Measurements from ENCODE around the gene LSAMP. TPM values are rescaled to one million over a fixed set of nuclear protein-coding genes. Genes with fewer than 3 reads are reported as not detected.

LSAMP gene
- total RNA-seq, 1 donor from 2014 or later, result 64.9 TPM

DNA sequence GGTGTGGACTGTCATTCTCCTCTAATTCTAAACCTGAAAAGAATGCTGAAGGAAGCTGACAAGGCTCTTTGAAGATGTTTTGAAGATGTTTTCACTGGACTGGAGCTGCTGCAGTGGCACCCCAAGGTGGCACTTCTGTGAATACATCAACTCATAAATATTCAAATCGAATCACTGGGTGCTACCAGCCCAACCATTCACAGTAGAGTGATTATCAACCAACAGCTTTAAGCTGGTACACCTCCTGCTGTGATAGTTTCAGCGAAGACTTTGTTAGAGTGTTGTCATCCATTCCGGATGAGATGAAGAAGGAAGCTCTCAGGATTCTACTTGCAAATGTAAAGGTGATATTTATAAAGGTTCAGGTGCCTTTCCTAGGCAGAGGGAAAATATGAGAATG is 106.6 kb downstream of the LSAMP start:
- Mint-ChIP-seq H3K9me3 (peaks cover 5% of the 10 kb centered on the region), H3K27me3 (peaks cover 22% of the 10 kb centered on the region), H3K4me1 (ENCODE audit: unreplicated experiment) (peaks cover 28% of the 10 kb centered on the region), H3K27ac (no peak overlapping the region), H3K4me3 (no peak overlapping the region), H3K36me3 (peaks cover 3% of the 10 kb centered on the region)
- TF ChIP-seq, protein P1, sequence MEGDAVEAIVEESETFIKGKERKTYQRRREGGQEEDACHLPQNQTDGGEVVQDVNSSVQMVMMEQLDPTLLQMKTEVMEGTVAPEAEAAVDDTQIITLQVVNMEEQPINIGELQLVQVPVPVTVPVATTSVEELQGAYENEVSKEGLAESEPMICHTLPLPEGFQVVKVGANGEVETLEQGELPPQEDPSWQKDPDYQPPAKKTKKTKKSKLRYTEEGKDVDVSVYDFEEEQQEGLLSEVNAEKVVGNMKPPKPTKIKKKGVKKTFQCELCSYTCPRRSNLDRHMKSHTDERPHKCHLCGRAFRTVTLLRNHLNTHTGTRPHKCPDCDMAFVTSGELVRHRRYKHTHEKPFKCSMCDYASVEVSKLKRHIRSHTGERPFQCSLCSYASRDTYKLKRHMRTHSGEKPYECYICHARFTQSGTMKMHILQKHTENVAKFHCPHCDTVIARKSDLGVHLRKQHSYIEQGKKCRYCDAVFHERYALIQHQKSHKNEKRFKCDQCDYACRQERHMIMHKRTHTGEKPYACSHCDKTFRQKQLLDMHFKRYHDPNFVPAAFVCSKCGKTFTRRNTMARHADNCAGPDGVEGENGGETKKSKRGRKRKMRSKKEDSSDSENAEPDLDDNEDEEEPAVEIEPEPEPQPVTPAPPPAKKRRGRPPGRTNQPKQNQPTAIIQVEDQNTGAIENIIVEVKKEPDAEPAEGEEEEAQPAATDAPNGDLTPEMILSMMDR (conservative IDR thresholded peaks at IDR 0.05), result no peak
- no peak for DNase-seq (ENCODE audit: extremely low spot score, unreplicated experiment)

DNA sequence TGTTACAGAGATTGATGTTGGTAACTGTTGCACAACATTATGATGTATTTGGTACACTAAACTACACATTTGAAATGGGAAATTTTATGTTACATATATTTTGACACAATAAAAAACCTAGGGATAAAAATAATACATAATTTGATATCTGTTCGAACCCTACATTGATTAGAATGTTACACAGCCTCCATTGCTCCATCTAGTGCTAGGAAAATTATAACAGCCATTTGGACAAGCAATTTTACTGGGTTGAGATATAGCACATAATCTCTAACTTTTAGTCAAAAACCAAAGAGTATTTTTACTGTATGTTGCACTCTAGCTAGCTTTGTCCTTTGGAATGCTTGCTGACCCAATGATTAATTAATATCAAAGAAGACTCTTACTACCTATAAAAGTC is 108.1 kb downstream of the LSAMP start:
- H3K4me3 Mint-ChIP-seq, result no peak overlapping the region
- H3K36me3 Mint-ChIP-seq, result peaks cover 3% of the 10 kb centered on the region
- DNase-seq (ENCODE audit: extremely low spot score, unreplicated experiment), result no peak
- H3K4me1 Mint-ChIP-seq (ENCODE audit: unreplicated experiment), result peaks cover 16% of the 10 kb centered on the region
- peaks cover 15% of the 10 kb centered on the region for H3K27me3 Mint-ChIP-seq
- H3K27ac Mint-ChIP-seq, result no peak overlapping the region
- peaks cover 5% of the 10 kb centered on the region for H3K9me3 Mint-ChIP-seq
- TF ChIP-seq, protein P1 (conservative IDR thresholded peaks at IDR 0.05), result no peak

DNA sequence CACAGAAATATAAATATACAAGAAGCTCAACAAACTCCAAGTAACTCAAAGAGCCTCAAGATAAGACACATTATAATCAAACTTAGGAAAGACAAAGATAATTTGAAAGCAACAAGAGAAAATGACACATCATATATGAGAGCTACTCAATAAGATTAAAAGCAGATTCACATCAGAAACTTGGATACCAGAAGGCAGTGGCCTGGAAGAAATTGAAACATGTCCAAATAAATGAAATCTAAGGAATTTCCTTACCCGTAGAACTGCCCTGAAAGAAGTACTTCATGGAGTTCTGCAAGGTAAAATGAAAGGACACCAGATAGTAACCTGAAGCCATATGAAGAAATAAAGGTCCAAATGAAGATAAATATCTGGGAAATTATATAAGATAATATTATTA is 113.9 kb downstream of the LSAMP start:
- no peak overlapping the region for H3K4me3 Mint-ChIP-seq
- H3K27me3 Mint-ChIP-seq, result peaks cover 3% of the 10 kb centered on the region
- no peak for DNase-seq (ENCODE audit: extremely low spot score, unreplicated experiment)
- H3K4me1 Mint-ChIP-seq (ENCODE audit: unreplicated experiment), result no peaks in the 10 kb centered on the region
- H3K9me3 Mint-ChIP-seq, result no peaks in the 10 kb centered on the region
- H3K36me3 Mint-ChIP-seq, result peaks cover 6% of the 10 kb centered on the region
- H3K27ac Mint-ChIP-seq, result no peak overlapping the region
- TF ChIP-seq, protein P1 (conservative IDR thresholded peaks at IDR 0.05), result no peak

DNA sequence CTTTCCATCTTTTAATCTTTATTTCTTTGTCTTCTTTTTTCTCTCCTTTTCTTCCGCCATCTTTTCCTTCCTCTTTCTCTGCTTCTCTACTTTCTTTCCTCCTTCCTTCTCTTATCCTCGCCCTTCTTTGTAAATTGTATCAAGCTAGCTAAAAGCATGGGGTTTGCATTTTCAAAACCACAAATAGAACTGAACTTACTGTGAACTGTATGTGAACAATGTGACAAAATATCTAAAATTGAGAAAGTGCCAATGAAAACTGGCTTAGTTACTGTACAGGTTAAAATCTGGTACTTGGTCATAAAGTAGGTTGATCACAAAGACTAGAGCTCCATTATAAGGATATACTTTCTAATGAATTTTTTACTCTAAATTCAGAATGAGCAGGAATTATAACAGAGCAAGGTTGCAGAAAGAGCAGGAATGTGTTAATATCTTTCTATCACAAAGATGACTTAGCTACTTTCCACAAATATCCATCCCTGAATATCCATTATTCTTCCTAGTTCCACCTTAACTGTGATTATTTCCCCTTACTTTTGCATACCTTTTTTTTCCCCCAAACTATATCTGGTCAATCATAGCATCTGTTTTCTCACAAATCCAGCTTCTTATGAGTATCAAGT is 122.4 kb downstream of the LSAMP start:
- H3K4me3 Mint-ChIP-seq, result no peak overlapping the region
- H3K4me1 Mint-ChIP-seq (ENCODE audit: unreplicated experiment), result peaks cover 14% of the 10 kb centered on the region
- H3K27me3 Mint-ChIP-seq, result peaks cover 3% of the 10 kb centered on the region
- TF ChIP-seq, protein P1 (conservative IDR thresholded peaks at IDR 0.05), result no peak
- H3K36me3 Mint-ChIP-seq, result no peaks in the 10 kb centered on the region
- H3K27ac Mint-ChIP-seq, result no peak overlapping the region
- DNase-seq (ENCODE audit: extremely low spot score, unreplicated experiment), result no peak
- H3K9me3 Mint-ChIP-seq, result no peaks in the 10 kb centered on the region

DNA sequence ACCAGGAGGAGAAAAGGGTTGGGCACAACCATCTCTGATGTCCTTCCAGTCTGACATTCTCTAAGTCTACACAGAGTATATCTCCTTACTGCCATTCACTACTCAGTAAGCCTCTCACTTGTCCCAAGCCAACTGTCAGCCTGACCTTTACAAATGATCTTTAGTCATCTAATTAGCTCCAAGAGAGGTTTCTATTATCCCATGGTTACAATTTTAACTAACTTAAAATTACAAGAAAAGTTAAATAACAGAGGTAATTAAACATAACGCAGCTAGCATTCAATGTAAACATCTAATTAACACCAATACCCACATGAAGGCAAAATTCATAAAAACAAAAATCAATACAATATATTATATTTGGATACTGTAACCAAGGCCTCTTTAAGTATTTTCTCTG is 126.9 kb downstream of the LSAMP start:
- TF ChIP-seq, protein P1 (conservative IDR thresholded peaks at IDR 0.05), result no peak
- DNase-seq (ENCODE audit: extremely low spot score, unreplicated experiment), result no peak
- peaks cover 3% of the 10 kb centered on the region for H3K9me3 Mint-ChIP-seq
- peaks cover 3% of the 10 kb centered on the region for H3K27me3 Mint-ChIP-seq
- H3K4me1 Mint-ChIP-seq (ENCODE audit: unreplicated experiment), result peaks cover 34% of the 10 kb centered on the region
- H3K4me3 Mint-ChIP-seq, result no peak overlapping the region
- no peak overlapping the region for H3K27ac Mint-ChIP-seq
- H3K36me3 Mint-ChIP-seq, result no peaks in the 10 kb centered on the region

Data from type B pancreatic cell (in vitro differentiated cells).